Cardiac fibroblast (primary cell): ENCODE data around the gene PRM3.

Source experiments
- DNase-seq, 2 donors: peaks; one replicate each; pipeline versions ENCODE4 v3.0.0 to v3.0.0-alpha.2; 2010; ENCODE audit warnings: low read depth in 2 of 2
- H3K4me3 ChIP-seq, 2 donors: replicated peaks in 1 of 2; 1 replicate in 1 of 2; 2 replicates in 1 of 2; pipeline ENCODE4 v1.5.1; 2011; ENCODE audit warnings: low read depth in 2 of 2, low read length in 2 of 2, mild to moderate bottlenecking in 2 of 2, moderate library complexity in 1 of 2
- CTCF ChIP-seq: IDR thresholded peaks from one replicate; pipeline ENCODE4 v1.5.1; 2011; ENCODE audit warnings: low read depth, mild to moderate bottlenecking, low read length, inconsistent platforms

The PRM3 gene

GRCh38 chr16:11310634-11310977, 37.2 kb upstream of the PRM3 start:
- no peak overlapping the region for H3K4me3 ChIP-seq
- no peak for DNase-seq
- no peak for TF ChIP-seq CTCF

GRCh38 chr16:11309895-11310633, 36.6 kb upstream of the PRM3 start:
- H3K4me3 ChIP-seq, result no peak overlapping the region
- no peak for TF ChIP-seq CTCF
- no peak for DNase-seq

GRCh38 chr16:11308493-11309283, 35.3 kb upstream of the PRM3 start:
- TF ChIP-seq CTCF, result no peak
- no peak for DNase-seq

GRCh38 chr16:11307639-11308492, 34.4 kb upstream of the PRM3 start:
- no peak overlapping the region for H3K4me3 ChIP-seq
- no peak for DNase-seq
- no peak for TF ChIP-seq CTCF

More at GRCh38 chr16:11308493-11309283, 35.3 kb upstream of the PRM3 start:
- H3K4me3 ChIP-seq, result no peak overlapping the region

GRCh38 chr16:11306997-11307638, 33.7 kb upstream of the PRM3 start:
- no peak overlapping the region for H3K4me3 ChIP-seq
- no peak for TF ChIP-seq CTCF
- no peak for DNase-seq

- no peak for TF ChIP-seq CTCF
Measured at GRCh38 chr16:11306381-11306780, 33.0 kb upstream of the PRM3 start.

More at GRCh38 chr16:11306381-11306780, 33.0 kb upstream of the PRM3 start:
- H3K4me3 ChIP-seq, result no peak overlapping the region
- no peak for DNase-seq
